Erythroblast (primary cell): ENCODE measurements around the gene LRRTM4.

ENCODE experiments used
- DNase-seq, 2 experiments: peaks; one replicate each; lab custom pipeline; 2025; lab: John Stamatoyannopoulos, UW
- GATA1 ChIP-seq: IDR thresholded peaks from 2 replicates; pipeline ENCODE4 v1.6.1; 2011; ENCODE audit warnings: low read depth, mild to moderate bottlenecking, control low read depth, low read length, moderate library complexity
- POLR2A ChIP-seq: IDR thresholded peaks from 2 replicates; pipeline ENCODE4 v1.6.1; 2011; ENCODE audit warnings: mild to moderate bottlenecking, low read length

LRRTM4 gene

DNA sequence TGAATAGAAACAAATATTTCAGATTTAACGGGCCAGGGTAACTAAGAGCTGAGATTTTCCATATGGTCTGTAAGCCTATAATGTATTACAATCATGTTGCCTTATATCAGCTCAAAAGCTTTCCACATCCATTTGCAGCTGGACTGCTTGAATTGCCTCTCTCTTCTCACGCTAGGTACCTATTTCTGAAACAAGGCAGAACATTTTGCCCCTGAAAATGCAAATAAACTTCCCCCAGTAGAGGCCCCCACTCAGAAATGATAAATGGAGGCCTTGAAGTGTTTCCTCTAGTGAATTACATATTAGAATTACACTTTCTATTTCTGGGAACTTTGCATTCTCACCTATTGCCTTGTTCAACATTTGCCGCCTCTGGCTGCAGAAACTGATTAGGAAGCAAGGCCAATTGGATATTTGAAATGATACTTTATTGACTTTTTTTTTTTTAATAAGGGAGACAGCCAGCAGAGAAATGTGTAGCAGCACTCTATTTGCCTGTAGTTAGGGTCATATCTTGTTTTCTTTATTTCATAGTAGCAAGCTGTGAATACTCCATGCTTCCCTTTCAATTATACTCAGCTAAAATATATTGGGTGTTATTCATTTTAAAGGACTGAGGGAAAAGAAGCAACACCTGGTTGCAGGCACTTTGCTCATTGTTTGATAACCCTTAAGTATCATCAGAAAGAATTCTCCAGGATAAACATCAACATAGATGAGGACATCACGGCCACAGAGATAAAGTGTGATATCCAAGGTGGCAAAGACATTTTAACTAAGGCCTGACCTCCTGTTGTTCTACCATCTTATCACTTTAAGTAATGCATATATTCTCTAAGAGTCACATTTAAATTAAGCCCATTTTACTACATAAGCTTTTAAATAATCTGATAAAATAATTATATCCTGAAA, 505.5 kb downstream of the LRRTM4 start:
- TF ChIP-seq GATA1 (no peak), POLR2A (no peak)
- no peak for DNase-seq

- no peak for TF ChIP-seq POLR2A
- TF ChIP-seq GATA1 = no peak
- no peak for DNase-seq
Measured at GRCh38 chr2:77013953-77014352, 508.2 kb downstream of the LRRTM4 start.

DNA sequence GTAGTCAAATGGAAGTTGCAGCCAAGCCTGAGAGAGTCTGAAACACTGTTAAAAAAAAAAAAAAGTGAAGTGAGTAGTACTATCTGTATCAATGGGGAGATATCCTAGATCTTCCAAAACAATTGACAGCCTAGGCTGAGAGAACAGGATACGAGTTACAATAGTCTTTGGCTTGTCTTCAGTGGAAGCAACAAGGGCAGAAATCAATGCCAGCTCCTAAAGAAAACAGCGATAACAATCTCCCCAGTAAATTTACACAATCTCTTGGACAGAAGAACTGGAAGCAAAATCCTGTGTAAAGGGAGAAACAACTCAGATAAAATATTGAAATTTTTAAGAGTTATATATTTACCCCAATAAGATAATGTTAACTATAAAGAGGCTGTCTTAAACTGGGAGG, 508.7 kb downstream of the LRRTM4 start:
- TF ChIP-seq POLR2A (no peak), GATA1 (no peak)
- no peak for DNase-seq

DNA sequence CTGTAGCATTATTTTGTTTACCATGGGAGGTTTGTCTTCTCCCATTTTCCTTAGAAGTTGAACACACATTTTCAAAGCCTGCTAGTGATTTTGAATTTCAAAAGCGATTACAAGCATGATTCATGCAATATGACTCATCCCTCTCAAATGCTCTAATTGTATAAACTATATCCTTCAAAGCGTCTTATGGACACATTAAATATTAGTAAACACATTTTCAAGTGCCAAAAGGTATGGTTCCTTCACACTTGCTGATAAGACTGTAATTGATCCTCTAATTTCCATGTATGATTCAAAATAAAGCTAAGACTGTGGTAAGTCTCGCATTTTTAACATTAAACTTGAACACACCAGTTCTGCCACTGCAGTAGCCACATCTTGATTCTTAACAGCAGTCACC, 512.9 kb downstream of the LRRTM4 start:
- DNase-seq = no peak
- TF ChIP-seq POLR2A = no peak

DNA sequence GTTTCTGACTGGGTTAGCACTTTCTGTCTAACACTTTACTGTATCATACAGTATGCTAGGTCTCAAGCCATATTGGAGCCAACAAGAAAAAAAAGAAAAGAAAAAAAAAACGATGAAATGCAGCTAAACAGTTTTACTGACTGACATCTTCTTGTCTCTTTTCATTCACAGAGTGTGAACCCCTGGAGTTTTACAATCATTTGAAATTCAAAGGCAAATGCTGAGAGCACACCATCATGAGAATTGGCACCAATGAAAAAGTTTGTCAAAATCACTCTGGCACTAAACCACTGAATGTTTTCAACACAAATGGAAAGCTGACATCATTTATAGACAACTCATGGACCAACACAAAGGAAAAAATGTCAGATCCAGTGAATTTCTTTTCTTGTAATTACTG, 513.3 kb downstream of the LRRTM4 start:
- no peak for TF ChIP-seq POLR2A
- TF ChIP-seq GATA1 = no peak
- DNase-seq = no peak

DNA sequence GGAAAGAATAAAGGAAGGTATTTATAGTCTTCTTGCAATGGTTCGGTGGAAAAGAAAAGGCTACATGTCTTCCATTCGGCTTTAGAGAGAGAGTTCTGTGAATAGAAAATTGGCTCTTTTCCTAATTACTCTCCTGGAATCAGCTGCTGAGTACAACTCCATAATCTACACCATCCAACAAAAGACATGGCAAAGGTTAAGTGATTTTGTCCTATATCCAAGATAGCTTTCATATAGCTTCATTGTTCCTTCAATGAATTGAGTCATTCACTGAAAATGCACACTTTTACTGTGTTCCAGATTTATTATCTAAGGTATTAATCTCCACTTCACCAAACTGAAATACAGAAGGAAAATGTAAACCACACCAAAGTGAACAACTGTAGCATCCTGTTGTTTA, 514.5 kb downstream of the LRRTM4 start:
- TF ChIP-seq GATA1 (no peak), POLR2A (no peak)
- no peak for DNase-seq

DNA sequence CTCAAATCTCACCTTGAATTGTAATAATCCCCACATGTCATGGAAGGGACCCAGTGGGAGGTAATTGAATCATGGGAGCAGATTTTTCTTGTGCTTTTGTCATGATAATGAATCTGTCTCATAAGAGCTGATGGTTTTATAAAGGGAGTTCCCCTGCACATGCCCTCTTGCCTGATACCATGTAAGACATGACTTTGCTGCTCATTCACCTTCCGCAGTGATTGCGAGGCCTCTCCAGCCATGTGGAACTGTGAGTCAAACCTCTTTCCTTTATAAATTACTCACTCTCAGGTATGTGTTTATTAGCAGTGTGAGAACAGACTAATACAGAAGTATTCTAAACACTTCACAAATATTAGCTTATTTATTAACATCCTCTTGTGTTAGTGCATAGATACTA, 516.7 kb downstream of the LRRTM4 start:
- DNase-seq = no peak
- TF ChIP-seq GATA1 (no peak), POLR2A (no peak)

DNA sequence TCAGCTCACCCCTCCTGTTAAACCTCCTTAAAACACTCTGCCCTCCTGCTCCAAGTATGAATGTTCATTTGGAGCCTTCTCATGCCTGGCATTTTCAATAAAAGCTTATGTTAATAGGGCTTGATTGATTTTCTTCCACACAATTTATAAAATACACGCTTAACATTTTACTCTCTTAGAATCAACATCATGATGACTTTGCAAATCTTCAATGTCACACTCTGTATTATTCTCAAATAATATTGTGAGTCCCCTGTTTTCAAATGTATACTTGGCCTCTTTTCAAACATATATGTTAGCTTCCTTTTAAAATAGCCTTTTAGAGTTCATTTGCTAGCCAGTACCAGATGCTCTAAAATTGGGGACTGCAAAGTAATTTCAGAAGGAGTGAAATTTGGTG, 520.3 kb downstream of the LRRTM4 start:
- DNase-seq = no peak
- TF ChIP-seq POLR2A (no peak), GATA1 (no peak)

GRCh38 chr2:76998704-76999103, 523.5 kb downstream of the LRRTM4 start:
- DNase-seq = no peak
- TF ChIP-seq POLR2A (no peak), GATA1 (no peak)

- TF ChIP-seq GATA1 (no peak), POLR2A (no peak)
- no peak for DNase-seq
Measured at GRCh38 chr2:76998152-76998551, 524.0 kb downstream of the LRRTM4 start.

DNA sequence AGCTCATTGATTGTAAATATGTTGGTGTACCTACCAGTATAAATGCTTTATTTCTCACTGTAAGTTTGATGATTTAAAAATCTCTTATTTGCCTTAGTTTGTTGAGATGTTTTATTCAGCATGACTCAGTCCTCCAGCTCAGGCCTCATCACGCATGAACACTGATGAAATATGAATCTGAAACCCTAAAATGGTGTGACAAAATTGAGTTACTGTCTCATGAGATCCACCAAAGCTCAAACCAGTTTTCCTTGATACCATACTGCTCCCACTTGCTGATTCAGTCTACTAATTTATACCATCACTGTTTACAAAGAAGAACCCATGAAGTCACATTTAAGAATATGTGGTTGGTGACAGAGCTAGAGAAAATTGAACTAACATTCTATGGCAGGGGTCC, 524.9 kb downstream of the LRRTM4 start:
- TF ChIP-seq POLR2A = no peak
- no peak for TF ChIP-seq GATA1

GRCh38 chr2:76985387-76986136, 536.6 kb downstream of the LRRTM4 start:
- DNase-seq = no peak
- TF ChIP-seq GATA1 = no peak
- no peak for TF ChIP-seq POLR2A

More for the DNA sequence above, 524.9 kb downstream of the LRRTM4 start:
- DNase-seq = no peak

- TF ChIP-seq GATA1 = no peak
- TF ChIP-seq POLR2A = no peak
- no peak for DNase-seq
Measured at GRCh38 chr2:76984359-76984758, 537.8 kb downstream of the LRRTM4 start.
